ENCODE data around the gene SPATS2L.

- TF ChIP-seq TAF1 (IDR thresholded peaks at IDR 0.05; ENCODE audit: borderline replicate concordance, low read depth, low read length) (no peak), POLR2A (IDR thresholded peaks at IDR 0.05; ENCODE audit: low read depth, low read length) (no peak)
Measured at GRCh38 chr2:200426754-200427153, 120.3 kb downstream of the SPATS2L start.

All from GM12892 (cell line).